Hematopoietic multipotent progenitor cell (in vitro differentiated cells): Measurements from ENCODE around the gene NUDT8. TPM values are rescaled to one million over a fixed set of nuclear protein-coding genes. Genes with fewer than 3 reads are reported as not detected.
"Not testable (repeated sequence)": the region's sequence is repeated elsewhere in the genome, so short reads cannot be mapped to it uniquely, and the experiment has no call there.

Experiments
- DNase-seq, 3 donors: peaks; one replicate each; pipeline ENCODE4 v3.0.0-alpha.2; 2011 to 2015; ENCODE audit warnings: low read depth in 2 of 3, low spot score in 2 of 3
- total RNA-seq: library from RNA; depleted of rRNA; stranded (reverse); fragments of >200 nt; gene quantifications from one replicate; pipeline ENCODE4 v1.2.3, GENCODE V29; 2012

The NUDT8 gene
- total RNA-seq, 1 donor: 19.9 TPM

DNA sequence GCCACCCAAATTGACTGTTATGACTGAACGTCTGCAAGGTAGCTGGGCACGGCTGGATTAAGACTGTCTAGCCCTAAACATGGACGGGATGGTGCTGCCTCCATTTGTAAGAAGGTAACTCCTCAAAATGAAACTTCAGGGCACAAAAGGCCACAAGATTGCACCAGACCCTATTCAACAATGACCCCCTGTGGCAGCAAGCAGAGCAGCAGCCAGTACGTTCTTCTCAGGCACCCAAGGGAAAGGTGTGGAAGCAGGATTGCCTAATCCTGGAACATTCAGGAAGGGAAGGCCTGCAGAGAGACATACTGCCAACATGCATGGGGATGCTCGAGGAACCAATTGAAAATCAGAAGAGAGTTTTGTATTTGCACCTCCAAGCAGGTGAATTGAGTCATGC, 14.3 kb upstream of the NUDT8 start:
- no peak for DNase-seq

GRCh38 chr11:67642173-67643120, 12.7 kb upstream of the NUDT8 start:
- DNase-seq: no peak

DNA sequence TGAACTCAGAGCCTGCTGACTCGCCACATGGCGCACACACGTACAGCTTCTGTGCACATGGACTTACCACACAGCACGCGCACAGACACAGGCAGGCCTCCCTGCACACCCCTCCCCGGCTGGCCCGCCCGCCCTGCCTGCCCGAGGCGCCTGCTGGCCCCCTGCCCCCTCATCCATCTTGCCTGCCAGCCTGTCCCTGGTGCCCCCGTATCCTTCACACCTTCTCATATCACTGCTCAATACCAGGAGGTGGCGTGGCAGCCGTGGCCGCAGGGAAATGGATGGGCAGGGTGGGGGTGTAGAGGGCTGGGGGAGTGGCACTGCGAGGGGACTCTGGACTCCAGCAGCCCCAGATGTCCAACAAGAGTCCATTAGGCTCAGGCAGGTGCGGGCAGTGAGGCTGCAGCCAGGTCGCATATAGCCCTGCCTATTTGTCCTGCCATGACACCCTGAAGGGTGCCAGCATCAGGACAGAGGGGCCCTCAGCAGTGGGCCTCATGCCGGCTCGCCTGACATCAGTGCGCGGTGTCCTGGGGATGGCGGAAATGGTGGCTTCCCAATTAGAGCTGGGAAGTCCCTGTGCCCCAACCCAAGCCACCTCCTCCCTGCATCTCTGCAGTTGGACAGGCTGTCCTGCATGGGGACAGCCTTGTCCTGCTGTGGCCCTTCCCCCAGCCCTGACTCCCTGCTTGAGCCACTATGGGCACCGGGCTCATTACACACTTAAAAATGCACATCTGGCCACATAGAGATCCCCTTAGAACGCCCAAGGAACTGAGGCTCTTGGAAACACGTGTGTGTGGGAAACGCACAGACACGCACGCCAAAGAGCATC, 11.8 kb upstream of the NUDT8 start:
- DNase-seq: no peak

DNA sequence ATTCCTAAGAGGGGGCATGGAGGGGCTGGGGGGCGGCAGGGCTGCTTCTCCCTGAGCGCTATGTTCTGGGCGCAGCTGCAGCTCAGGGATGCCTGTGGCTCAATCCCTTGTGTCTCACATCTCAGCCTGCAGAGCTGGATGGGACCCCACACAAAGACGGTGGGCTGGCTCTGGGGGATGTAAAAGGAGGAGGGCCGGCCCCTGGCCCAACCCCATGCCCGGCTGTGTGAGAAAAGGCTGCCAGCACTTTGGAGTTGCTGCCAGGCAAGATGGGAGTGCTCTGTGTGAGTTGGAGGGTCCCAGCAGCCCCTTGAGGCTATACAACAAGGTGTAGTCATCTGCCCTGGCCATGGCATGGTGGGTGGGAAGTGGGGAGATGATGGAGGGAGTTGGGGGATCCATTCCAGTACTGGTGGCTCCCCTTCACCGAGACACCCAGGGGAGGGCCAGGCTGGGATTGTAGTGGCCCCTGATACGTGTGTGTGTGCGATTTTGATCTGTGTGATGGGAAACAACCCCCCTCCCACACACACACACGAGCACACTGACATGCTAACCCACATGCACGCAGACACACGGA, 11.1 kb upstream of the NUDT8 start:
- DNase-seq: no peak

- DNase-seq: peak in 2 of 3 donors; percentile 66 to 70
Measured at GRCh38 chr11:67640021-67640757, 10.5 kb upstream of the NUDT8 start.

- no peak for DNase-seq
Measured at GRCh38 chr11:67639438-67639859, 9.7 kb upstream of the NUDT8 start, which contains the start of gene TBX10. TSS of gene TBX10 (minus strand) at chr11:67639763. CDS start at chr11:67639472, 291 bp downstream.

GRCh38 chr11:67638535-67639437, 9.0 kb upstream of the NUDT8 start:
- no peak for DNase-seq

DNA sequence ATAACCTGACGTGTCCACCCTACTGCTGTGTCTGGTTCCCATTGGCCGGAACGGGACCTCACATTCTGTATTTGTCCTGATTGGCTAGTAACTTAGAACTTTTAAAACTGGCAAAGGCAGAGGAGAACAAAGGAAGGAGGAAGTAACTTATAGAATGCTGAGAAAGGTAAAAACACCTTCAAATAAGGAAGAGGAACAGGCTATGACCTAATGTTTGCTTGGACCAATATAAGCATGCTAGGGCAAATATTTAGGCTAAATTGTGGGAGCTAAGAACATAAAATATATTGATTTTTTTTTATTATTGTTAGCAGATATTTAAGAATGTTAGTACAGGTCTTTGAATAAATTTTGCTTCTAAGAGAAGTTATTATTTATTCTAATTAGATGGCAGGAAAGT, 7.7 kb upstream of the NUDT8 start:
- not testable (repeated sequence) for DNase-seq

GRCh38 chr11:67636962-67637361, 7.2 kb upstream of the NUDT8 start:
- no peak for DNase-seq

GRCh38 chr11:67635231-67635521, 5.4 kb upstream of the NUDT8 start:
- no peak for DNase-seq

DNA sequence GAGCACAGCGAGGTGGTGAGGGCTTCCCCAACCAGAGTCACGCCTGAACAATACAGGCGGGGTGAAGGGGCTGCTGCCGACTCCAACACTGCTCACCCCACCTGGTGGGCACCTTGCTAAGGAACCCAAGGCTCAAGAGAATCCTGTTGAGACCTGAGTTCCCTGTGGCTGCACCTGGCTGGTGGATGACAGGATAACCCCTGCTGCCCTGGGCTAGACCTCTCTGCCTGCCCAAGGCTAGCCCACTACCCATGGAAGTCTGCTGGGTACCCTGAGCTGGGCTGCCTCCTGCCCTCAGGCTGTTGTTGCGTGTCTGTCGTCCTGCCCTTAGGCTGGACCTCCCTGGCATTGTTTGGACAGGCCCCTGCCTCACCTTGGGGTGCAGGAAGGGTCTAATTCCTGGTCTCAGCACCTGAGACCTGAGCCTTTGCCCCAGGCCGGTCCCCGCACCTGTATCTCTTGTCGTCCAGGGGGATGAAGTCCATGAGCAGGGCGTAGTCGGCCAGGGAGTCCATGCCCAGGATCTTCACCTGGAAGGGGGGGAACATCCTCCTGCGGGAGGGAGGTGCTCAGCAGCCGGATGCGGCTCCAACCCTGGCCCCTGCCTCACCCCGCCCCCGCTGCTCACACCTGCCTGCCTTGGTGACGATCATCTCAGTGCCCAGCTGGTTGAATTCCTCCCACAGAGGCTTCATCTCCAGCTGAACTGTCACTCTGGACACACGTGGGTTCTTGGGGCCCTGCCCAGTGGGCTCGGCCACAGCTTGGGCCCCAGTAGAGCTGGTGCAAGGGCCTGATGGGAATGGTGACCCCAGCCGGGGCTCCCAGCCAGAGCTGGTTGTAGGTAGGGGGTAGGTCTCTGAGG, 4.9 kb upstream of the NUDT8 start:
- no peak for DNase-seq

GRCh38 chr11:67633758-67634365, 4.1 kb upstream of the NUDT8 start:
- no peak for DNase-seq

DNA sequence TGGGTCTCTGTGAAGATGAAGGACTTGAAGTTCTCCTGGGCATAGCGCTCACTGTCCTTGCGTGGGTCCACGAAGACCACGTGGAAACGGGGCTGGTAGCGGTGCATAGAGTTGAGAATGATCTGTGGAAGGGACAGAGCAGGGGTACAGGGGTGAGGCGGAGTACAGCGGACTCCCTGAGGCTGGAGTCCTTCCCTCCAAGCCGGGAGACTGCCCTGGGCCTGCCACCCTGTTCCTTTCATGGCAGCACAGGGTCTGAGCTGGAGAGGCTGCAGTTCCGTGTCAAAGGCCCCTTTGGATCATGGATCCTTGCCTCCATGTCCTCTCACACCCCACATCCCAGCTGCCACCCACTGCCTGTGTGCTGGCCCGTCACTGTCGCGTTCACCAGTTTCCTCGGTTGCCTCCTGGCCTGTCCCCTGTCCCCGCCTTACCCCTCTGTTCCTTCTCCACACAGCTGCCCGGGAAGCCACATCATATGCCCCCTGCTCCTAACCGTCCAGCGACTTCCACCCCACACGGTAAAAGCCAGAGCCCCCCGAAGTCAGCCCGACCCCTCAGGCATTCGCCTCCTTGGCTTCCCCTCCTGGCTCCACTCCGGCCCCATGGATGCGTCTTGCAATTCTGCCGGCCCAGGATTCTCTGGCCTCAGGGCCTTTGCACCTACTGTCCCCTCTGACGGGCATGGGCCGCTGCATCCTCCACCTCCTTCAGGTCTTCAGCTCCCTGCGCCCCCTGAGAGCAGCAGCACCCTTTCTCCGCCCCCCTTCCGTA, 3.4 kb upstream of the NUDT8 start:
- no peak for DNase-seq

- peak in 1 of 3 donors; percentile 26 for DNase-seq
Measured at GRCh38 chr11:67632175-67632981, 2.6 kb upstream of the NUDT8 start.

- no peak for DNase-seq
Measured at GRCh38 chr11:67631853-67632174, 2.1 kb upstream of the NUDT8 start.

- no peak for DNase-seq
Measured at GRCh38 chr11:67631411-67631810, 1.7 kb upstream of the NUDT8 start.

- DNase-seq: no peak
Measured at GRCh38 chr11:67630943-67631331, 1.2 kb upstream of the NUDT8 start.
